ENCODE results near the gene TMEM123.
A peak's percentile ranks its signal among the peaks of the same experiment; 100 is the strongest.

The TMEM123 gene

GRCh38 chr11:102452461-102453301, at the start of gene TMEM123:
TMEM123 (minus strand) TSS chr11:102452765; CDS start chr11:102452623, 142 bp downstream.
- DNase-seq (ENCODE audit: low read depth) = peak; percentile 82

GRCh38 chr11:102500829-102501228, 48.3 kb upstream of the TMEM123 start:
- DNase-seq (ENCODE audit: low read depth) = no peak

- no peak for DNase-seq (ENCODE audit: low read depth)
These were observed 47.4 kb upstream of the TMEM123 start for GRCh38 chr11:102499931-102500330.

- DNase-seq (ENCODE audit: low read depth) = no peak
These were observed 46.6 kb upstream of the TMEM123 start for GRCh38 chr11:102499151-102499550.

GRCh38 chr11:102497061-102497460, 44.5 kb upstream of the TMEM123 start:
- DNase-seq (ENCODE audit: low read depth) = no peak

- peak; percentile 41 for DNase-seq (ENCODE audit: low read depth)
These were observed 42.8 kb upstream of the TMEM123 start for GRCh38 chr11:102495161-102496042.

GRCh38 chr11:102494216-102494615, 41.7 kb upstream of the TMEM123 start:
- no peak for DNase-seq (ENCODE audit: low read depth)

- no peak for DNase-seq (ENCODE audit: low read depth)
These were observed 41.0 kb upstream of the TMEM123 start for GRCh38 chr11:102493524-102493923.

- DNase-seq (ENCODE audit: low read depth) = no peak
These were observed 39.4 kb upstream of the TMEM123 start for GRCh38 chr11:102491969-102492368.

GRCh38 chr11:102489186-102490145, 36.9 kb upstream of the TMEM123 start:
- DNase-seq (ENCODE audit: low read depth) = no peak

- DNase-seq (ENCODE audit: low read depth) = no peak
These were observed 35.6 kb upstream of the TMEM123 start for GRCh38 chr11:102488208-102488607.

GRCh38 chr11:102487214-102487613, 34.6 kb upstream of the TMEM123 start:
- DNase-seq (ENCODE audit: low read depth) = no peak

GRCh38 chr11:102486584-102486983, 34.0 kb upstream of the TMEM123 start:
- no peak for DNase-seq (ENCODE audit: low read depth)

- DNase-seq (ENCODE audit: low read depth) = no peak
These were observed 32.6 kb upstream of the TMEM123 start for GRCh38 chr11:102485095-102485722.

- no peak for DNase-seq (ENCODE audit: low read depth)
These were observed 29.9 kb upstream of the TMEM123 start for GRCh38 chr11:102482433-102482832.

GRCh38 chr11:102479733-102480132, 27.2 kb upstream of the TMEM123 start:
- no peak for DNase-seq (ENCODE audit: low read depth)

- DNase-seq (ENCODE audit: low read depth) = no peak
These were observed 26.2 kb upstream of the TMEM123 start for GRCh38 chr11:102478673-102479299.

- no peak for DNase-seq (ENCODE audit: low read depth)
These were observed 24.2 kb upstream of the TMEM123 start for GRCh38 chr11:102476812-102477211.

- no peak for DNase-seq (ENCODE audit: low read depth)
These were observed 23.5 kb upstream of the TMEM123 start for GRCh38 chr11:102476069-102476468.

GRCh38 chr11:102473543-102473942, 21.0 kb upstream of the TMEM123 start:
- no peak for DNase-seq (ENCODE audit: low read depth)

GRCh38 chr11:102472127-102472526, 19.6 kb upstream of the TMEM123 start:
- DNase-seq (ENCODE audit: low read depth) = no peak

Data from activated T-cell treated with anti-CD3 and anti-CD28 coated beads for 24 hours (primary cell).